Measurements from ENCODE around the gene FANCD2. TPM values are rescaled to one million over a fixed set of nuclear protein-coding genes. Genes with fewer than 3 reads are reported as not detected.
"Not testable (repeated sequence)": the region's sequence is repeated elsewhere in the genome, so short reads cannot be mapped to it uniquely, and the experiment has no call there.

FANCD2 gene
- total and polyA plus RNA-seq, 2 experiments from 2014 or later, result 10.9 to 84.3 TPM

GRCh38 chr3:10088256-10088655, 62.0 kb downstream of the FANCD2 start:
- Histone ChIP-seq H3K4me1 (ENCODE audit: low read depth) (no peaks in the 10 kb centered on the region), H3K27me3 (no peaks in the 10 kb centered on the region), H3K27ac (no peak overlapping the region), H3K9me3 (ENCODE audit: low read depth) (no peaks in the 10 kb centered on the region), H3K4me3 (no peak overlapping the region), H3K36me3 (no peaks in the 10 kb centered on the region)
- no peak for DNase-seq (ENCODE audit: low read depth in 1 of 2, low spot score in 1 of 2)
- TF ChIP-seq CTCF (IDR thresholded peaks at IDR 0.05; ENCODE audit: low read depth, low read length), result no peak

- TF ChIP-seq CTCF (IDR thresholded peaks at IDR 0.05; ENCODE audit: low read depth, low read length), result no peak
- Histone ChIP-seq H3K27ac (no peak overlapping the region), H3K4me3 (no peak overlapping the region), H3K27me3 (no peaks in the 10 kb centered on the region), H3K9me3 (ENCODE audit: low read depth) (no peaks in the 10 kb centered on the region), H3K36me3 (no peaks in the 10 kb centered on the region), H3K4me1 (ENCODE audit: low read depth) (no peaks in the 10 kb centered on the region)
- no peak for DNase-seq (ENCODE audit: low read depth in 1 of 2, low spot score in 1 of 2)
Measured at GRCh38 chr3:10090179-10090578, 63.9 kb downstream of the FANCD2 start.

GRCh38 chr3:10090774-10091173, 64.5 kb downstream of the FANCD2 start:
- not testable (repeated sequence) for H3K36me3 ChIP-seq; H3K9me3 ChIP-seq (ENCODE audit: low read depth); DNase-seq (ENCODE audit: low read depth in 1 of 2, low spot score in 1 of 2); H3K27me3 ChIP-seq; H3K4me1 ChIP-seq (ENCODE audit: low read depth); H3K27ac ChIP-seq; H3K4me3 ChIP-seq

GRCh38 chr3:10091387-10091786, 65.2 kb downstream of the FANCD2 start:
- DNase-seq (ENCODE audit: low read depth in 1 of 2, low spot score in 1 of 2); H3K9me3 ChIP-seq (ENCODE audit: low read depth): not testable (repeated sequence)

GRCh38 chr3:10093678-10094077, 67.4 kb downstream of the FANCD2 start:
- H3K36me3 ChIP-seq, result no peaks in the 10 kb centered on the region
- TF ChIP-seq CTCF (IDR thresholded peaks at IDR 0.05; ENCODE audit: low read depth, low read length), result no peak
- H3K4me3 ChIP-seq, result no peak overlapping the region
- H3K27me3 ChIP-seq, result no peaks in the 10 kb centered on the region
- H3K4me1 ChIP-seq (ENCODE audit: low read depth), result no peaks in the 10 kb centered on the region
- DNase-seq (ENCODE audit: low read depth in 1 of 2, low spot score in 1 of 2), result no peak
- H3K27ac ChIP-seq, result no peak overlapping the region
- no peaks in the 10 kb centered on the region for H3K9me3 ChIP-seq (ENCODE audit: low read depth)

More at GRCh38 chr3:10091387-10091786, 65.2 kb downstream of the FANCD2 start:
- not testable (repeated sequence) for H3K36me3 ChIP-seq; H3K4me3 ChIP-seq; H3K27ac ChIP-seq; H3K27me3 ChIP-seq; H3K4me1 ChIP-seq (ENCODE audit: low read depth)

- Histone ChIP-seq H3K27me3 (no peaks in the 10 kb centered on the region), H3K4me3 (no peak overlapping the region), H3K4me1 (ENCODE audit: low read depth) (no peaks in the 10 kb centered on the region), H3K9me3 (ENCODE audit: low read depth) (no peaks in the 10 kb centered on the region), H3K36me3 (no peaks in the 10 kb centered on the region), H3K27ac (no peak overlapping the region)
- no peak for DNase-seq (ENCODE audit: low read depth in 1 of 2, low spot score in 1 of 2)
- no peak for TF ChIP-seq CTCF (IDR thresholded peaks at IDR 0.05; ENCODE audit: low read depth, low read length)
Measured at GRCh38 chr3:10099041-10099440, 72.8 kb downstream of the FANCD2 start.

- Histone ChIP-seq H3K27me3 (no peaks in the 10 kb centered on the region), H3K4me1 (ENCODE audit: low read depth) (no peaks in the 10 kb centered on the region), H3K4me3 (no peak overlapping the region), H3K9me3 (ENCODE audit: low read depth) (no peaks in the 10 kb centered on the region), H3K36me3 (no peaks in the 10 kb centered on the region), H3K27ac (no peak overlapping the region)
- TF ChIP-seq CTCF (IDR thresholded peaks at IDR 0.05; ENCODE audit: low read depth, low read length), result no peak
- no peak for DNase-seq (ENCODE audit: low read depth in 1 of 2, low spot score in 1 of 2)
Measured at GRCh38 chr3:10106919-10107318, 80.7 kb downstream of the FANCD2 start.
